IMR-90 (cell line): ENCODE results near the gene FAM131C.

ENCODE experiments used
- BHLHE40 ChIP-seq: fragments of 150-350 bp; IDR thresholded peaks from 2 replicates; pipeline ENCODE4 v1.6.1; 2016; ENCODE audit warnings: mild to moderate bottlenecking, low read depth, low read length
- CEBPB ChIP-seq: IDR thresholded peaks from 2 replicates; pipeline ENCODE4 v1.6.1; 2012; ENCODE audit warnings: low read depth, low read length, improper control_type of control experiment
- CHD1 ChIP-seq: IDR thresholded peaks from 2 replicates; pipeline ENCODE4 v1.6.1; 2012; ENCODE audit warnings: low read depth, low read length, improper control_type of control experiment
- CTCF ChIP-seq: conservative IDR thresholded peaks from 2 replicates; pipeline ENCODE4 v1.5.1; 2012; ENCODE audit warnings: mild to moderate bottlenecking, low read depth, low read length, improper control_type of control experiment
- FOS ChIP-seq: fragments of 150-350 bp; IDR thresholded peaks from 2 replicates; pipeline ENCODE4 v1.6.1; 2016; ENCODE audit warnings: low read depth, low read length
- MAFK ChIP-seq: IDR thresholded peaks from 2 replicates; pipeline ENCODE4 v1.6.1; 2012; ENCODE audit warnings: low read depth, low read length, improper control_type of control experiment
- MAZ ChIP-seq: IDR thresholded peaks from 2 replicates; pipeline ENCODE4 v1.6.1; 2012; ENCODE audit warnings: low read depth, mild to moderate bottlenecking, low read length, improper control_type of control experiment, moderate library complexity, borderline replicate concordance
- MXI1 ChIP-seq: IDR thresholded peaks from 2 replicates; pipeline ENCODE4 v1.6.1; 2012; ENCODE audit warnings: low read depth, mild to moderate bottlenecking, low read length, moderate library complexity, borderline replicate concordance
- NFE2L2 ChIP-seq: fragments of 150-350 bp; IDR thresholded peaks from 2 replicates; pipeline ENCODE4 v1.6.1; 2016; ENCODE audit warnings: low read depth, mild to moderate bottlenecking, low read length
- POLR2A ChIP-seq: IDR thresholded peaks from 2 replicates; pipeline ENCODE4 v1.6.1; 2012; ENCODE audit warnings: mild to moderate bottlenecking, low read depth, low read length
- RAD21 ChIP-seq: IDR thresholded peaks from 2 replicates; pipeline ENCODE4 v1.6.1; 2012; ENCODE audit warnings: low read length, improper control_type of control experiment
- SMC3 ChIP-seq: fragments of 150-350 bp; IDR thresholded peaks from 2 replicates; pipeline ENCODE4 v1.6.1; 2016; ENCODE audit warnings: low read depth, mild to moderate bottlenecking, antibody characterized with exemption, low read length, moderate library complexity
- USF2 ChIP-seq: fragments of 150-350 bp; IDR thresholded peaks from 2 replicates; pipeline ENCODE4 v1.6.1; 2017; ENCODE audit warnings: mild to moderate bottlenecking, antibody characterized with exemption, low read length, low read depth
- TF ChIP-seq, protein P1 (sequence below): fragments of 150-350 bp; IDR thresholded peaks from 2 replicates; pipeline ENCODE4 v1.6.1; 2016; ENCODE audit warnings: low read depth, mild to moderate bottlenecking, low read length, moderate library complexity, borderline replicate concordance

DNA sequence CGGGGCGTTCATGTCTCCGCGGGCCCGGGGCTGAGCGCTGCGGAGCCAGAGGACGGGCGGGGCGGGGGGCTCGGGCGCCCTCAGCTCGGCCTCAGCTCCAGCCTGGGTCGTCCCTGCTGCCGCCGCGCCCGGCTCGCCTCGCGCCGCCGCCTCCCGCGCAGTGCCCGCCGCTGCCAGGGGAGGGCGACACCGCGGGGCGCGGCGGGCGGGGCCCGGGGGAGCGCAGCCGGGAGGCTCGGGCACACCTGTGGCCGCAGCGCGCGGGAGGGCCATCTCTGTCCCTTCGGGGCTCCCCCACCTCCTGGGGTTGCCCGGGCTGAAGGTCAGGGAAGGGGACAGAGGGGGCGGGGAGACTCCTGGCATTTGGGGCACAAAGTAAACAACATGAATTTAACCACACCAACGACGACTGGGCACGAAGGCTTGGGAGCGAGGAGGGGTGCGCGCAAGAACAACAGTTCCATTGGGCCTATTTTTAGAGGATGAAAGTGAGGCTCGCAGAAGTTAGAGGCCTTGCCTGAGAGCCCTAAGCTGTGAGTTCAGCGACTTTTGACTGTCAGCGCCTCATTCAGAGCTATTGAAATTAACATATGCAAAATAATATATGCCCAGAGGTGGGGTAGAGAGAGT lies at the start of gene FAM131C:
- TF ChIP-seq CTCF (peak; percentile 53), USF2 (no peak), MXI1 (no peak), SMC3 (peak; percentile 32; the same call in 1 of the 2 replicates), POLR2A (no peak), FOS (no peak), CEBPB (no peak), NFE2L2 (no peak), BHLHE40 (no peak), MAFK (no peak), RAD21 (peak; percentile 29; the same call in 1 of the 2 replicates), MAZ (peak; percentile 91; the same call in 1 of the 2 replicates), CHD1 (no peak)
- TF ChIP-seq, protein P1, sequence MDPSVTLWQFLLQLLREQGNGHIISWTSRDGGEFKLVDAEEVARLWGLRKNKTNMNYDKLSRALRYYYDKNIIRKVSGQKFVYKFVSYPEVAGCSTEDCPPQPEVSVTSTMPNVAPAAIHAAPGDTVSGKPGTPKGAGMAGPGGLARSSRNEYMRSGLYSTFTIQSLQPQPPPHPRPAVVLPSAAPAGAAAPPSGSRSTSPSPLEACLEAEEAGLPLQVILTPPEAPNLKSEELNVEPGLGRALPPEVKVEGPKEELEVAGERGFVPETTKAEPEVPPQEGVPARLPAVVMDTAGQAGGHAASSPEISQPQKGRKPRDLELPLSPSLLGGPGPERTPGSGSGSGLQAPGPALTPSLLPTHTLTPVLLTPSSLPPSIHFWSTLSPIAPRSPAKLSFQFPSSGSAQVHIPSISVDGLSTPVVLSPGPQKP: no peak
